LHCN-M2 (cell line): ENCODE measurements around the gene HSDL1. TPM values are rescaled to one million over a fixed set of nuclear protein-coding genes. Genes with fewer than 3 reads are reported as not detected.

Experiments used
- DNase-seq: peaks from one replicate; pipeline ENCODE4 v3.0.0-alpha.2; 2012; ENCODE audit warnings: low read depth
- total RNA-seq: library from RNA; depleted of rRNA; stranded (reverse); fragments of >200 nt; gene quantifications from 2 replicates; pipeline ENCODE4 v1.2.3, GENCODE V29; 2014; rRNA removed

Gene HSDL1
- total RNA-seq, 1 experiment from 2014 or later: 34.4 TPM

- DNase-seq: no peak
These were observed 62.9 kb downstream of the HSDL1 start for GRCh38 chr16:84082110-84082509.

- DNase-seq: no peak
These were observed 63.5 kb downstream of the HSDL1 start for GRCh38 chr16:84081446-84081989.

- DNase-seq: no peak
These were observed 64.2 kb downstream of the HSDL1 start for GRCh38 chr16:84080813-84081212.

- peak; percentile 11 for DNase-seq
These were observed 64.6 kb downstream of the HSDL1 start for GRCh38 chr16:84080378-84080777.

- DNase-seq: no peak
These were observed 65.3 kb downstream of the HSDL1 start for GRCh38 chr16:84079664-84080063.

- no peak for DNase-seq
These were observed 69.6 kb downstream of the HSDL1 start for GRCh38 chr16:84075376-84075775.

- no peak for DNase-seq
These were observed 70.3 kb downstream of the HSDL1 start for GRCh38 chr16:84074721-84075120.

Other genes starting within 250 kb of the HSDL1 start
- 2.4 and 2.7 TPM in 2 replicates for gene MLYCD, start 246.1 kb downstream of the HSDL1 start, total RNA-seq
- 5.8 and 6.5 TPM in 2 replicates for gene OSGIN1, start 191.9 kb downstream of the HSDL1 start, total RNA-seq
- gene NECAB2, start 176.9 kb downstream of the HSDL1 start, total RNA-seq: not detected in 2 replicates
- not detected in 2 replicates for gene SLC38A8, start 102.4 kb downstream of the HSDL1 start, total RNA-seq
- 47.1 and 48.8 TPM in 2 replicates for gene MBTPS1, start 28.2 kb downstream of the HSDL1 start, total RNA-seq
- 0.06 TPM in 1 of 2 replicates, not detected in the other for gene DNAAF1, start 131 bp upstream of the HSDL1 start, total RNA-seq
- 26.1 and 30.1 TPM in 2 replicates for gene TAF1C, start 41.9 kb upstream of the HSDL1 start, total RNA-seq
- not detected in 2 replicates for gene ADAD2, start 46.0 kb upstream of the HSDL1 start, total RNA-seq
- gene KCNG4, start 94.8 kb upstream of the HSDL1 start, total RNA-seq: 0.06 TPM in 1 of 2 replicates, not detected in the other
- not detected in 2 replicates for gene WFDC1, start 149.7 kb upstream of the HSDL1 start, total RNA-seq
- not detected in 2 replicates for gene ATP2C2, start 223.4 kb upstream of the HSDL1 start, total RNA-seq